Testis (tissue), 2 donors: ENCODE measurements around the gene ZNF674.

Source experiments
- POLR2A ChIP-seq: fragments of 450-650 bp; IDR thresholded peaks from one replicate; pipeline ENCODE4 v1.6.1; 2017; ENCODE audit warnings: antibody characterized with exemption, mild to moderate bottlenecking, moderate library complexity
- TF ChIP-seq, protein P1 (sequence below), 3 experiments: fragments of 450-650 bp in 2 of 3; fragments of 200-600 bp in 1 of 3; sonication (generic) in 1 of 3; IDR thresholded peaks; one replicate each; pipeline ENCODE4 v1.5.1; 2016 to 2019; ENCODE audit warnings: antibody characterized with exemption in 3 of 3, mild to moderate bottlenecking in 2 of 3, moderate library complexity in 1 of 3

DNA sequence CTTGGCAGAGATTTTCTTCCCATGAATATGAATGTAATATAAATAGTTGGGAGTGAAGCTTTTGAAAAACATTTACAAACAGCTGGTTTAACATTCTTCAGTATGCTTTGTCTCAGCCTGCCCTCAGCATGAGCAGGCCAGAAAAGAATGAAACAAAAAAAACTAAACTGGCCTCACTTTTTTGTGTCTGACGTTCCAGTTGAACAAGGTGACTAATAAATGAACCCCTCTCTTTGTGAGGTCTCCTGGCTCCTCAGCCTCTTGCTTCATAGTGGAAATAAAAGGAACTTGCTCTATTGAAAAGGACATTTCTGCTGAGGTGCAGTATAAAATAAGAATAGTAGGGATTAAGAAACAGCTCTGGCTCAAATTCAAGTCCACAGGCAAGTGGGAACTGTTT, 37.7 kb upstream of the ZNF674 start:
- TF ChIP-seq POLR2A = no peak
- TF ChIP-seq, protein P1, sequence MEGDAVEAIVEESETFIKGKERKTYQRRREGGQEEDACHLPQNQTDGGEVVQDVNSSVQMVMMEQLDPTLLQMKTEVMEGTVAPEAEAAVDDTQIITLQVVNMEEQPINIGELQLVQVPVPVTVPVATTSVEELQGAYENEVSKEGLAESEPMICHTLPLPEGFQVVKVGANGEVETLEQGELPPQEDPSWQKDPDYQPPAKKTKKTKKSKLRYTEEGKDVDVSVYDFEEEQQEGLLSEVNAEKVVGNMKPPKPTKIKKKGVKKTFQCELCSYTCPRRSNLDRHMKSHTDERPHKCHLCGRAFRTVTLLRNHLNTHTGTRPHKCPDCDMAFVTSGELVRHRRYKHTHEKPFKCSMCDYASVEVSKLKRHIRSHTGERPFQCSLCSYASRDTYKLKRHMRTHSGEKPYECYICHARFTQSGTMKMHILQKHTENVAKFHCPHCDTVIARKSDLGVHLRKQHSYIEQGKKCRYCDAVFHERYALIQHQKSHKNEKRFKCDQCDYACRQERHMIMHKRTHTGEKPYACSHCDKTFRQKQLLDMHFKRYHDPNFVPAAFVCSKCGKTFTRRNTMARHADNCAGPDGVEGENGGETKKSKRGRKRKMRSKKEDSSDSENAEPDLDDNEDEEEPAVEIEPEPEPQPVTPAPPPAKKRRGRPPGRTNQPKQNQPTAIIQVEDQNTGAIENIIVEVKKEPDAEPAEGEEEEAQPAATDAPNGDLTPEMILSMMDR (IDR thresholded peaks at IDR 0.05) = no peak
